Activated naive CD4-positive, alpha-beta T cell treated with anti-CD3 and anti-CD28 coated beads, Interleukin-2, amount 50 U/mL, for 16 hours (primary cell): ENCODE data around the gene HOMER1.
"Not testable (repeated sequence)": the region's sequence is repeated elsewhere in the genome, so short reads cannot be mapped to it uniquely, and the experiment has no call there.

ENCODE experiments used
- DNase-seq: peaks from one replicate; pipeline ENCODE4 v3.0.0-alpha.2; 2020

The HOMER1 gene

DNA sequence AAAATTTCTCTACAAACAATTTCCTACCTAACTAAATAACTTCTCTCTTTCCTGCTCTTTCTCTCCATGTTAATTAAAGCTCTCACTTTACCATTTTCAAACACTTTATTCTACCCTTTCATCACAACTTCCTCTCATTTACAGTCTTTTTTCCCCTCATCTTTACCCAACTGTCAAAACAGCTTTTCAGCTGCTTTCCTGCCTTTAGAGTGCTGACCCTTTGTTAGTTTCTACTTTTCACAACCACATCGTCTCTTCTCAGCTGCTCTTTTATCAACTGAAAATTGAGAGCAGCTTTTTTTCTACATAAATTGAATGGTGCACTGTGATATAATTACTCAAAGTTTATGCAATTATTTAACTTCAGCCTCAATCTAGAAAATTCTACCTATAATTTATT lies 3.1 kb upstream of the HOMER1 start:
- no peak for DNase-seq

DNA sequence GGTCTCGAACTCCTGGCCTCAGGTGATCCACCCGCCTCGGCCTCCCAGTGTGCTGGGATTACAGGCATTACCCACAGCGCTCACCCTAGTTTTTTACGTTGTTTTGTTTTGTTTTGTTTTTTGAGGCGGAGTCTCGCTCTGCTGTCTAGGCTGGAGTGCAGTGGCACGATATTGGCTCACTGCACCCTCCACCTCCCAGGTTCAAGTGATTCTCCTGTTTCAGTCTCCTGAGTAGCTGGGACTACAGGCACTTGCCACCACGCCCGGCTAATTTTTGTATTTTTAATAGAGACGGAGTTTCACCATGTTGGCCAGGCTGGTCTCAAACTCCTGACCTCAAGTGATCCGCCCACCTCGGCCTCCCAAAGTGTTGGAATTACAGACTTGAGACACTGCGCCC lies 2.4 kb upstream of the HOMER1 start:
- not testable (repeated sequence) for DNase-seq

DNA sequence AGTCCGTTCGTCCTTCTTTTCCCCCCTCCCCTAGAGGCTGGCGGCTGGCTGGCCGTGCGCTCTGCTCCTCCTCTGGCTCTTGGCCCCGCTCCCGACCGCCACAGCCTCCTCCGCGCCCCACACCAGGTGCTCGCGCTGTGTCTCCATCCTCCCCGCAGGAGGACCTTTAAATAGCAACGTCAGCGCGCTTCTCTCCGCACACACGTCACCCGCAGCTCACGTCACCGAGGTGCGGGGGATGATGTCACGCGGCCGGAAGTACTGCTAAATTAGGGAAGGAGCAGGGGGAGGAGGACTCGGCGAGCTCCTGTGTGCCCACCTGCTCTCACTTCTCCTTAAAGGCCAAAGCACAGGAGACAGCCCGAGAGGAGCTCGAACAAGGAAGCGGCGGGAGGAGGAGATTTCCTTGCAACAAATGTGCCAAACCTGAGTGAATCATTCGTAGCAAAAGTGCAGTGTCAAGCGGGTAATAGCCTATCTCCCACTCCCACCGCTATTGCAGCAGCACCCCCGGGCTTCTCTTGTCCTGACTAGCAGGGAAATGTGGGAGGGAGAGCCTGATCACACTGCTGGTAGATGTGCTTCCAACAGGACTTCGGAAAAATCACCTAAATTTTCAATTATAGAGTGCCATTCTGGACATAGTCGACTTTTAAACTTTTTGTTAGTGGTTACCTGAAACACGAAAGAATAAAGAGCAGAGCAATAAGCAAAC lies 614 bp upstream of the HOMER1 start:
- DNase-seq: peak; percentile 87

DNA sequence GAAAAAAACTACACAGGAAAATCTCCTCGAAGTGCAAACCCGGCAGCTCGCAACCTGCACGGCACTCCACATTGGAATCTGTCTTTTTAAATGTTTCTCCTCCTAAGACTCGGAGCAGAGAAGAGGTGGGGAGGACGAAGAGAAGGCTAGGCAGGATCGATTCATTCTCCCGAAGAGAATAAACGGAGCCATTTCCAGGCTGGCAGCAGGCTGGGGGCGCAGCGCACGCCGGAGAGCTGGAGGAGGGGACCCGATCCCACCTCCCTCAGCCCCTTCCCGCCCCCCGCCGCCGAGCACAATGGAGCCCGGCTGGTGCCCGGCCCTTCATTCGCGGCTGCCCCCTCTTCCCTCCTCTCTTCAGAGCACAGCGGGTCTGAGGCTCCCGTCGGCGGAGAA lies 628 bp downstream of the HOMER1 start:
- no peak for DNase-seq

DNA sequence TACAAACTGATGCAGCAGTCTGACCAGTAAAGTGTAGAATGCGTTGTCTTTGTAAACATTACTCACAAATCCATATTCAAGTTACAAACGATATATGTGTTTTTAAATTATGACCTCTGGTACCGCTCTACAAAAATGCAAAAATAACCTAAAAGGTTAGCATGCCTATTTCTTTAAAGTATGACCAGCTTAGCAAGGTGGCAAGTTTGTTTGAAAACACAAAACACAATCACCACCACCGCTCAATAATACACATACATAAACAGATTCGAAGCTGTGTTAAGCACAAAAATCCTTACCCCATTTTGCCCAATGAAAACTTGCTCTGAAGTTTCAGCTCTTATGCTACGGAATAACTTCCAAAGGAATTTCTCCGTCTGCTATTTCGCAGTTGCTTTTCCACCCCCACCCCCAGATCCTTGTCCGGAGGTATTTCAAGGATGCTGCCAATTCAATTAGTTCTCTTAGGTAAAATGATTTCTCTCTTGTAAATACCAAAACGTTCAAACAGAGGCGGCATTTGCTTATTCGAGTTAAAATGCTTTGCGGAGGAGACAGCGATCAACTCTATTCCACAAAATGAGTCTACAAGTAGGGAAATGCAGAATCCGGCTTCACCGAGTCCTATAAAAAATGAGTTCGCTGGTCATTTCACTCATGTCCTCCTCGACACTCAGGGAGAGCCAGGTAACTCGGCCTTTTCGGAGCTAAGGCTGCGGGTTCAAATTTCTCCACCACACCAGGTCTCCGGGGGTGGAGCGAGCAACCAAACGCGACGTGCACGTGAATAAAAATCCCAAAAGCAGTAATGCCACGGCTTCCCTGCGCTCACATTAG lies 1.2 kb downstream of the HOMER1 start:
- DNase-seq: no peak

DNA sequence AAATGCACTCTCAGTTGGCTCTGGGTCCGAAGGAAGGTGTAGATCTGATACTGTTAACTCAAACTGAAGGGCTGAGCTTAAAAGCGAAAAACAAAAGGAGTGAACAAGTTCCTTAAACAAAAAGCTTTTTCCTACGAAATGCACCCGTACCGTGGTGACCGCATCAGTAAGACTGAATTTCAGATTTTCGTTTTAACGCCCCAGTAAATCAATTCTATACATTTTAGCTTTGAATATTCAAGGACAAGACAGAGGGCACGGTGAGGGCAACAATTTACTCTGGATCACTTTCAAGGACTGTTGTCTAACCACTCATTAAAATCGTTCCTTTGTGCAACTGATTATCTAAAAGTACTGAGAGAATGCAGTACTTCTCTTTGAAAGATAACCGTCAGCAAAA lies 1.9 kb downstream of the HOMER1 start:
- no peak for DNase-seq

DNA sequence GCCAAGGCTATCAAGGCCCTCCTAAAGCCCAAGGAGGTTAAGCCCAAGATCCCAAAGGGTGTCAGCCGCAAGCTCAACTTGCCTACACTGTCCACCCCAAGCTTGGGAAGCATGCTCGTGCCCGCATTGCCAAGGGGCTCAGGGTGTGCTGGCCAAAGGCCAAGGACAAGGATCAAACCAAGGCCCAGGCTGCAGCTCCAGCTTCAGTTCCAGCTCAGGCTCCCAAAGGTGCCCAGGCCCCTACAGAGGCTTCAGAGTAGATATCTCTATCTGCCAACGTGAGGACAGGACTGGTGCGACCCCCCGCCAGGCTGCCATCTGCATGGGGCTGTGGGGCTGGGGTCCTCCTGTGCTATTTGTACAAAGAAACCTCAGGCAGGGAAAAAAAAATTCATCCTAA lies 3.3 kb downstream of the HOMER1 start:
- DNase-seq: no peak

DNA sequence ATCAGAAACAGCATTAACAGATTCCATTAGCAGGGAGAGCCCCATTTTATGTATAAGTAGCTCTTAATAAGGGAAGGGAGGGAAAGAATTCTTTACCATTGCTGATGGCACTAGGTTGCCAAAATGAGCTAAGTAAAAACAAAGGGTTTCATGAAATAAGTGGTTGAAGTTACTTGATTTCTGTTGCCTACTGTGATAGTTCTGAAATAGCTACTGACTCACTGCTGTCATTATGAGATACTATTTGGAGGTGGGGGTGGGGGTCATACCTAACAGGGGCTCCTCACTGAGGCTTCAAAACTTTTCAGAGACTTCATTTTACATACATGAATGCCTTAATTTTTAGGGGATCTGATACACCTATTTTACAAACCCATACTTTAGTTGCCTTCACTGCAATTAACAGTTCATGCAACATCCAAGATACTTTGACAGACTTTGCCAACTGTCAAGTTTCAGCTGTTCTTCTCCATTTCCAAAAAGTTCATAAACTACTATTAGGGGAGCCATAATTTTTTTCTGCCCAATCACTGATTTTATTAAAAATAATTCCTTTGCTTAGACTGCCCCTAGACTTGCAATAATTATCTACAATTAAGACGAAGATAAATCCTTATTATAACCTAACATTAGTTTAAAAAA lies 4.6 kb downstream of the HOMER1 start:
- DNase-seq: no peak

DNA sequence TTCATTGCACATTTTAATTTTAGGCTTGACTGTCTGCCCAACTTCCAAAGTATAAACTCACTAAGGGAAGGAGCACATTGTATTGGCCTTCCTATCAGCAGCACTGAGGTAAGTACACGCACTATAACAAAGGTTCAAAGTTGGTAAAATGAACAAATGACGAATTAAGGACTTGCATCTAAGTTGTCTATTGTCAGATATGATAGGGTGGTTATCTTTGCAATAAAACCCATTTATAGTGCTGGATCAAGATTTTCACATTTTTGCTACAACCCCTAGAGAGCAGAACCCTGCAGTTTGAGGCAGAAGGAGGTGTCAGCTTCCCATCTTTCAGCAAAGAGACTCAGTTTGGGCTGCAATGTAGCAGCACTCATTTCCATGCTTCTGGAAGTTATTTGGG lies 5.1 kb downstream of the HOMER1 start:
- no peak for DNase-seq

DNA sequence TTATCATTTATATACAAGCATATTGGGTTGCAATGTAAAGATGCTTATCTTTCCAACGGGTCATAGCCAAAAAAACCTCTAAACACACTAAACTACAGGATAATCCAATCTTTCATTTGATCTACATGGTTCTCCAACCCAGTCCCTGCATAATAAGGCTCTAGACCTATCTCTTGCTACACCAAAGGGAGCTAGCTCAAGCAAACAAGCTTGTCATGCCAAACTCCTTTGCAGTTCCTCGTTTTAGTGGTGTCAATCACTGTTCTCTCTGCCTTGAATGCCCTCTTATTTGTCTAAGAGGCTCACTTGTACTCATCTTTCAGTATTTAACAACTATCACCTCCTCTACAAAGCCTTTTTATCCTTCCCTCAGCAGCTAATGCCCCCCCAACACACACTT lies 5.6 kb downstream of the HOMER1 start:
- DNase-seq: no peak

DNA sequence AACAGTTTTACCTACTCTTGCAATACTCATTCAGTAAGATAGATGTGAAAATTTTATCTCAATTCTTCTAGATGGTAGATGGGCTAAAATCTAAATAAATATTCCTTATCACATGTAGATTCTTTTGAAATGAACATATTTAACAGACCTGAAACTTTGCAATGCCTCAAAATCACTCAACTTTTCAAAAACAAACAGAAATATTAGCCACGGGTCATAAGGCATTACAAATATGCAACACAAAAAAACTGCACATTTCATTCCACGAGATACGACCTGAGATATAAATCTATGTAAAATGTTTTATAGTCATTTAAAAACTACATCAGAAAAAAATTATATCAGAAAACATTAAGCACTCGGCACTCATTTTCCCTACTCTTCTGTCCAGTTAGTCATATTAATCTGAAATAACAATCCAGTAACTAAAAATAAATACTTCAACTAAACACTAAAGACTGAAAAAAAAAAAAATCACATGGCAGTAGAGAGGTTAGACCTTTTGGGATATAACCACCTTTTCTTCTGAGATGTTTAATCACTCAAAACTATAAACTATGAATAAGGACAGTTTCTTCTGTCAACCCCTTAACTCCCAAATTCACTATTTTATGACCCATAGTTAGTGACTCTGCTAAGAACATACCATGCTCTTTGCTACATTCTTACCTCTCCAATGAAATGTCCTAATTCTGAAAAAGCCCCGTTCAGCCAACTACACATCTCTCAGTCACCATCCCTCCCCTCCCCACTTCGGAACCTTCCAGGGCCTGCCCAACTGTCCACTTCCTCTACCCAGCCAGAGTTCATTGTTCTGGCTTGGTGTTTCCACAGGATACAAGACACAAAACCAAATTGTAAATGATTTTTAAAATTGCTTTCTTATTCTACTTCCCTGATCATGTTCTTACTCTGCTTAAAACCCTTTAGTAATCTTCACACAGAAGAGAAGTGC lies 6.4 kb downstream of the HOMER1 start:
- no peak for DNase-seq

DNA sequence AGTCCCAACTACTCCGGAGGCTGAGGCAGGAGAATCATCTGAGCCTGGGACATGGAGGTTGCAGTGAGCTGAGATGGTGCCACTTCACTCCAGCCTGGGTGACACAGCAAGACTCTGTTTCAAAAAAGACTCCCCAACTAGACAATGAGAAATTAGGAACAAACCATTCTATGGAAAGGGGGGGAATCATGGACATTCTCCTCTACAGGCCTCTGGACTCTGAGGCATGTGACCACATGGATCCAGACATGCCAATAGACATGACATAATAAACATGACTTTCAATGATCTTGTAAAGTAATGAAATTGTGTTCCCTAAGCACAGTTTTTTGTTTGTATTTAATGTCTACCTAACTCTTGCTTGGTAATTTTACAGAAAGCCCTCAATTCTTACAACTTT lies 8.8 kb downstream of the HOMER1 start:
- no peak for DNase-seq

DNA sequence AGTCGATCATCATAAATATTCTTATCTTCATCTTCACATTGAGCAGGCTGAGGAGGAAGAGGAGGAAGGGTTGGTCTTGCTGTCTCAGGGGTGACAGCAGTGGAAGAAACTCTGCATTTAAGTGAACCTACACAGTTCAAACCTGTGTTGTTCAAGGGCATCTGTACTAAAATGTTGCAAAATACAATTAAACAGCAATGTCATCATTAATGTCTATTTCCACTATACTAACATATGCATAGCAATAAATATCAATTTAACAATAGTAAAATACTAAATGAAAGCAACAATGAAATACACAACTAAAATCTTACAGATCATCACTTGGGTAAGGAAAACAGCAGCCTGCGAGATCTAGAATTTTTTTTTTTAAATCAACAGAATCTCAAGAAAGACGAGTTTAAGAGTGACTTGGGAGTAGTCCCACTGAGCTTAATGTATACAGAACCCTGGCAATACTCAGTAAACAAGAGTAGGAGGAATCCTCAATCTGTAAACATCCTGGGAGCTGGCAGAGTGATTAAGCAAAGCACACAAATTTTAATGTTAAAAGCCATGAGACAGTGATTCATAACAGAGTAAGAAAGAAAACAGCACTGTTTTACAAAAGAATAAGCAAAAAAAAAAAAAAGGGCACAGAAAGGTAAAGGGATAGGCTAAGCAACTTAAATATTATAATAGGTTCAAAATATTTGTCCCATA lies 10.0 kb downstream of the HOMER1 start:
- no peak for DNase-seq

DNA sequence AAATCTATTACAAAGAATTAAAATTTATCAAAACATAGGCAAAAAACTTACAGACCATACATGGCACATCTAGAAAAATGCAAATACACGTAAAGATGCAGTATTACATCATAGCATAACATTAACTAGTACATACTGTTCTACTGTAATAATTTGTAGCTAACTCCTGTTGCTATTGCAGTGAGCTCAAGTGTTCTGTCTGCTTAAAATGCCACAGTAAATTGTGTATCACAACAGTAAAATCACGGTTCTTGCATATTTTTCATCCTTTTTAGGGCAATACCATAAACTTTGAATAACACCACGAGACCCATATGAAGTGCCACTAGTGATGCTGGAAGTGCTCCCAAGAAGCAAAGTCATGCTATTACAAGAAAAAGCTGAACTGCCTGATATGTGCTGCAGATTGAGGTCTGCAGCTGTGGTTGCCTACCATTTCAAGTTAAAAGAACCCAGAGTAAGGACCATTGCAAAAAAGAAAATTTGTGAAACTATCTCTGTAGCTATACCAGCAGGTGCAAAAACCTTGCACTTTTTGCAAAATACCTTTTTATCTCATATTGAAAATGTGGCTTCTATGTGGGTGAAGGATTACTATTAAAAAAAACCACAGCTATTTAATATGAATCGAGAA lies 14.2 kb downstream of the HOMER1 start:
- no peak for DNase-seq

DNA sequence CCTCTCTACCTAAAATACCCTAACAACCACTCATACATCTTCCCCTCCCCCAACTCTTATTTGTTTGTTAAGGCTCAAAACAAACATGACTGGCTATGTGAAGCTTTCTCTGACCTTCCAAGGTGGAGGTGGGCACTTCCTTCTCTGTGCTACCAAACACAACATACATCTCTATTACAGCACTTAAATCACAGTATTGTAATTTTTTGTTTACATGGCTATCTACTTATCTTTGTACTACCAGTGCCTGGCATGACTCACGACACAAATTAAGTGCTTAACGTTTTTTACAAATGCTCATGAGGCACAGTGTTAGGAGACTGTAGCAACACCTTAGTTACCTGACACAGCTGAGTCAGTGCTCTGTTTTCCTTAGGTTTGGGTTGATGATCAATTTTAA lies 18.6 kb downstream of the HOMER1 start:
- DNase-seq: no peak

DNA sequence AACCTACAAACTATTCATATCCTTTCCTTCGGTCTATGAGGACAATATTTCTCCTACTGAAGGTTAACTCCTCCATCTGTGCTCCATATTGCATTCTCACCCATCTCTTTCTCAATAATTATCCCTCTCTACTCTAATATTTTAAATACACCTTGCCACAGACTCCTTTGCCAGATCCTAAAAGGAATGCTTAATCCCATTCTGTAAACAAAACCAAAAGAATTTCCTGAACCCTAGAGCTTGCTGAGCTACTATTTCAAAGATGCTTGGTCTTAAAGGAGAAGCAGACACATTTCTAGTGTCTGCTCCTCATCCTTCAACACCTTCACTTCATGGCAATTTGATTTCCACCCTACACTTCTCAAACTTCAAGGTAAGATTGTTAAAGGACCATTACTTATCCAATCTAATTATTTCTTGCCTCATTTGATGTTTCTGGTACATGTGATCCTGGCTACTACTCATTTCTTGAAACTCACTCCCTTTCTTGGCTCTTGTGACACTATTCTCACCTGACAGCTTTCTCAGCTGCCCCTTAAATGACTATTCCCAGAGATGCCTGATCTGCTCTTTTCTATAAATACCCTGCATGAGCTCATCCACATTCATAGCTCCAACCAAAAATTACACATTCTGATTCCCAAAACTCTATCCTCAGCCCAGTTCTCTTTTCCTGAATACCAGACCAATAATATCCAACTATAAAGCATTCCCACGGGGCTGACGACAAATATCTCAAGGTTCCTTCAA lies 20.2 kb downstream of the HOMER1 start:
- no peak for DNase-seq

DNA sequence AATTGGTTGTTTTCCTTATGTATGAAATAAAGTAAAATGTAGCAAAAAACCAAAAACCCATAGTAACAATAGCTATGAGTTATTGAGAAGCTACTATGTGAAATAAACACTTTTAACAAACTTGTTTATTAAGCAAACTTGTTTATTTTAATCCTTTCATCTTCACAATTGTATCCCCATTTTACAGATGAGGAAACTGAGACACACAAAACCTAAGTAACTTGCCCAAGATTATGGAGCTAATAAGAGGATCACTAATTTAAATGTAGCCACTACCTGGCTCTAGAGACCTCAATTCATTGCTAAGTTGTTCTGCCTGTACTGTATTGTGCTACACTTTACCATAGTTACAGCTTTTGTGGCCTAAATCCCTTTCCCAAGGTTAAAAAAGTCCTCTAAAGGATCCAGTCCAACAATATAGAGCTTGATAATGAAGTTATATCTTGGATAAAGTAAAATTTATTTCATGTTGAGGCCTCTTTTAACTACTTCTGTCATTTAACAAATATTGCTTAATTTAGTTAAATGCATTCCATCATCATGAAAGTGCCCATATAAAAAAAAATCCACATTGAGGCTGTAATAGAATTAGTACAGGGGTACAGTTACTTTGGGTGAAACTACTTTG lies 22.1 kb downstream of the HOMER1 start:
- no peak for DNase-seq

DNA sequence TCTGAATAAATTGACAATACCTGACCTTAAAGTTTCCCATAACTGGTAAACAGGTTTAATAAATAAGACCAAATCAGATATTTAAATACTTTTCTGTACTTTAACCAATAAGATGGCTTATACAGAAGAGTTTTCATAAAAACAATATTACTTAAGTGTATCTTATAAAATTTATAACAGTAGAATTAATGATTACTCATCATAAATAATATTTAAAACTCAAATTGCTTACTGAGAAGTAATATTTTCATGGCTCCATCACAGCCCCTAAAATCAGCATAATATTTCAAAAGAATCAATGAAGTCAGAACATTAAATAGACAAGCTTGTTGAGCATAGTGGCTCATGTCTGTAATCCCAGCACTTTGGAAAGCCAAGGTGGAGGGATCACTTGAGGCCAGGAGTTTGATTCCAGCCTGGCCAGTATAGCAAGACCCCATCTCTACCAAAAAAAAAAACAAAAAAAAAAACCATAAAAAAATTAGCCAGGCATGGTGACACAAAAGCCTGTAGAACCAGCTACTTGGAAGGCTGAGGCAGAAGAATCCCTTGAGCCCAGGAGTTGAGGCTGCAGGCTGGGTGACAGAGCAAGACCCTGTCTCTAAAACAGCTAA lies 23.5 kb downstream of the HOMER1 start:
- no peak for DNase-seq

DNA sequence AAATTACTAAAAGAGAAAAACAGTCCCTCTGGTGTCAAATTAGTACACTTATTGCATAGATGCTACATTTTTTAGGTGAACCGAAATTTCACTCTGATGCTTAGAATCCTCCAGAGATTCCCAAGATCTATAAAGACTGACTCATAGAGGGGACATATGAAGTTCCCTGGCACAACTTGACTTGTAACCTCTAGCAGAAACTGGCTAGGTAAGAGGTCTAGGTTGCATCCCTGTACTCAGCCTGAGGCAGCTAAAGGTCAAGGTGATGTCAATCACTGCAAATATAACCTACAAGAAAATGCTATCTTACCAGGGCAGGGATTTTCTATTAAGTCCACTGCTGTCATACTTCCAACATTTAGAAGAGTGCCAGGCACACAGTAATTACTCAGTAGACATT lies 24.2 kb downstream of the HOMER1 start:
- no peak for DNase-seq

DNA sequence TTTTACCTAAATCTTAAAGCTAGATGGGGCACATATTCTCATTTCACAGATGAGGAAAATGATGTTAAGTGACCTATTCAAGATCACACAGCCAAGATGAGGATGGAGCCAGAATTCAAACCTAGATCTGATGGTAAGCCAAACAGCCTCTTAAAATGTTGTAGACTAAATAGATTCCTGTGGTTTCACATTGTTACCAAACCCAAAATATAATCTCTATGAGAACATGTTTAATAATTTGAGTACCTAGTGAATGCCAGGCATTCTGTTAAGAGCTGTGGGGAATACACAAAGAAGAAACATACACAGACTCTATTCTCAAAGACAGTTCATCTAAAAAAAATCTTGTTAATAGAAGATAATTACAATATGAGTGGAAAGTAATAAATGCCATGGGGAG lies 25.2 kb downstream of the HOMER1 start:
- no peak for DNase-seq
